ENCODE measurements around the gene ARL2BP. TPM values are rescaled to one million over a fixed set of nuclear protein-coding genes. Genes with fewer than 3 reads are reported as not detected.
"Not testable (repeated sequence)": the region's sequence is repeated elsewhere in the genome, so short reads cannot be mapped to it uniquely, and the experiment has no call there.

The ARL2BP gene
- 60.0 TPM for total RNA-seq
- long read RNA-seq, transcript ARL2BP-201 (6 exons, 2,130 nt), result major isoform, 90 of 110 reads
- long read RNA-seq, partial matches to known transcripts, result 1 of 110 reads
- long read RNA-seq, other reads (novel, unspliced or antisense), result 18 of 110 reads

DNA sequence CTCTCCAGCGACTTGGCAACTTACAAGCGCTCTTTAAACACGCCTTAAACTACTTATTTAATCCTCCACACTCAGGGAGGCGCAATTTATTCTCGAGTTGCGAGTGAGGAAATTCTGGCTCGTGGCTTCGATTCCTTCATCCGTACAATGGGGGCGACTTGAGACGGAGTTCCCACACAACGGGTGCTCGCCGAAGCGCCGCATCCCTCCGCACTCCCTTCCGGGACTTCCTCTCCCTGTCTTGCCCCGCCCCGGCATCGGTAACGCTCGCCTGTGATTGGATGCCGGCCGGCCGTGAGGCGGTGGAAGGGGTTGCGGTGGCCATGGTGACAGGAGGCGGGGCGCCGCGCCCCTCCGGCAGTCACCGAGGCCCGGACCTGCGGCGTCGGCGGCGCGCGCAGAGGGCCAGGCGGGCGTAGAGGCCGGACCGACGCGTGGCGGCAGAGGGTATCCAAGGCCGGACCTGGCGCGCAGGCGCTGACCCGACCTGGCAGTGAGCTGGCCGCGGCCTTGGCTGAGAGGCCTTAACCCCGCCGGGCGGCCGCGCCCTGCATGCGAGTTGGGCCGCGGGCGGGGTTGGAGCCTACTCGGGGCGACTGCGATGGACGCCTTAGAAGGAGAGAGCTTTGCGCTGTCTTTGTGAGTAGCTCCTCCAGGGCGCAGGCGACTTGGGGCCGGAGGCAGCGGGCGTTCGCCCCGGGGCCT, at the start of gene ARL2BP:
Gene ARL2BP (plus strand): TSS at position 493 of the 705 bp plus-strand sequence. CDS start 109 bp downstream, at position 602.
- peaks cover 35% of the 10 kb centered on the region for H3K36me3 ChIP-seq
- intact Hi-C loops (cut with DNase I), result no loop called here
- H3K4me1 ChIP-seq, result no peaks in the 10 kb centered on the region
- peak; percentile 30 for TF ChIP-seq CTCF (IDR thresholded peaks at IDR 0.05)
- peak; percentile 98 for ATAC-seq
- peak within 1 kb of the TSS; percentile 80 for H3K4me3 ChIP-seq
- no peaks in the 10 kb centered on the region for H3K27me3 ChIP-seq
- peak; percentile 99 for DNase-seq
- H3K27ac ChIP-seq, result peak within 1 kb of the TSS; percentile 95
- H3K9me3 ChIP-seq, result no peaks in the 10 kb centered on the region

DNA sequence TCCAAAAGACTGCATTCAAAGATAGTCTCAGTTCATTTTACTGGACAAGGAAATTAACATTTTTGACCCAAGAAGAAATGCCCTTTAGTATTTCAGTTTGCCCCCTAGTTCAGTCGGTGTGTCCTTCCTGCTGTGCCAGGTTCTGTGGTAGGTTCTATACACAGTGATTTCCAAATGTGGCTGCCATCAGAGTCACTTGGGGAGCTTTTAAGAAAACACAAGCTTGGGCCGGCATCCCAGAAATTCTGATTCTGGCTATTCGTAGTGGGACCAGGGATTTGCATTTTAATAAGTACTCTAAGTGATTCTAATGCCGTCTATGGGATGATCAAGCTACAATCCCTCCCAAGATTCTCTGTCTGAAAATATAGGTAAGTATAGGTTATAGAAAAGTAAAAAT, 48.8 kb upstream of the ARL2BP start:
- DNase-seq (no peak), ATAC-seq (no peak)
- Histone ChIP-seq H3K4me3 (no peak overlapping the region), H3K36me3 (no peaks in the 10 kb centered on the region), H3K9me3 (no peaks in the 10 kb centered on the region), H3K4me1 (peaks cover 13% of the 10 kb centered on the region), H3K27me3 (no peaks in the 10 kb centered on the region), H3K27ac (no peak overlapping the region)
- TF ChIP-seq CTCF (IDR thresholded peaks at IDR 0.05), result no peak
- intact Hi-C loops (cut with DNase I), result no loop called here

DNA sequence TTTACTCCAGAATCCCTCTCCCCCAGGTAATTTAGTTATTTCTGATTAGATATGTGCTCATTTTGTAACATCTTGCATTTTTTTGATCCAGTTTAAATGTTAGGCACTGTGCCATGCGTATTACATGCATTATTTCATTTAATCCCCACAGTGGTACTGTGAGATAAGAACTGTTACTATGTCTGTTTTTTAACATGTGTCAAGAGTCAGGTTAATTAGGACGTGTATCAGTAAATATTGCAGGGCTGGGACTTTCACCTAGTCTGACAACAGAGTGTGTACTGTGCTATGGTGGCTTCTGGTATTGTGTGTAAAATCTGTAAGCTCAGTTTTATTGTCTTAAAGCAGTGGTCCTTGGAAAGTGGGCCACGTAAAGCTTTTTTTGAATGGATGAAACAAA, 48.3 kb upstream of the ARL2BP start:
- Histone ChIP-seq H3K27ac (no peak overlapping the region), H3K9me3 (no peaks in the 10 kb centered on the region), H3K4me1 (peaks cover 8% of the 10 kb centered on the region), H3K36me3 (no peaks in the 10 kb centered on the region), H3K27me3 (no peaks in the 10 kb centered on the region), H3K4me3 (no peak overlapping the region)
- ATAC-seq, result no peak
- intact Hi-C loops (cut with DNase I), result no loop called here
- no peak for TF ChIP-seq CTCF (IDR thresholded peaks at IDR 0.05)
- DNase-seq, result no peak

DNA sequence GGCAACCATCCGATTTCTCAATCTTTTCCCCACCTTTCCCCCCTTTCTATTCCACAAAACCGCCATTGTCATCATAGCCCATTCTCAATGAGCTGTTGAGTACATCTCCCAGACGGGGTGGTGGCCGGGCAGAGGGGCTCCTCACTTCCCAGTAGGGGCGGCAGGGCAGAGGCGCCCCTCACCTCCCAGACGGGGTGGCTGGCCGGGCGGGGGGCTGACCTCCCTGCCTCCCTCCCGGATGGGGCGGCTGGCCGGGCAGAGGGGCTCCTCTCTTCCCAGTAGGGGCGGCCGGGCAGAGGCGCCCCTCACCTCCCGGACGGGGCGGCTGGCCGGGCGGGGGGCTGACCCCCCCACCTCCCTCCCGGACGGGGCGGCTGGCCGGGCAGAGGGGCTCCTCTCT, 44.7 kb upstream of the ARL2BP start:
- H3K27me3 ChIP-seq, result not testable (repeated sequence)

GRCh38 chr16:57200926-57201325, 44.1 kb upstream of the ARL2BP start:
- H3K4me3 ChIP-seq; H3K27ac ChIP-seq; H3K4me1 ChIP-seq; H3K9me3 ChIP-seq; DNase-seq; ATAC-seq; intact Hi-C loops (cut with DNase I); H3K27me3 ChIP-seq: not testable (repeated sequence)
- H3K36me3 ChIP-seq, result peaks cover 17% of the 10 kb centered on the region

More for the DNA sequence above, 44.7 kb upstream of the ARL2BP start:
- H3K36me3 ChIP-seq, result peaks cover 11% of the 10 kb centered on the region
- DNase-seq; H3K4me1 ChIP-seq; H3K4me3 ChIP-seq; intact Hi-C loops (cut with DNase I); H3K27ac ChIP-seq; ATAC-seq; H3K9me3 ChIP-seq: not testable (repeated sequence)

GRCh38 chr16:57202095-57202886, 42.8 kb upstream of the ARL2BP start:
- peaks cover 31% of the 10 kb centered on the region for H3K36me3 ChIP-seq
- no peak for ATAC-seq
- no peak for DNase-seq
- no peak overlapping the region for H3K27ac ChIP-seq
- no peaks in the 10 kb centered on the region for H3K4me1 ChIP-seq
- H3K9me3 ChIP-seq, result no peaks in the 10 kb centered on the region
- no peaks in the 10 kb centered on the region for H3K27me3 ChIP-seq
- intact Hi-C loops (cut with DNase I), result no loop called here
- no peak for TF ChIP-seq CTCF (IDR thresholded peaks at IDR 0.05)
- no peak overlapping the region for H3K4me3 ChIP-seq

Measured in upper lobe of right lung (tissue), 1 donor.